ENCODE data around the gene MAP2K3.

The MAP2K3 gene

GRCh38 chr17:21358682-21359482 is 74.4 kb downstream of the MAP2K3 start:
- peaks cover 39% of the 10 kb centered on the region for H3K4me1 ChIP-seq (ENCODE audit: control insufficient read depth, insufficient read depth, low read length)
- no peak overlapping the region for H3K4me3 ChIP-seq (ENCODE audit: low read depth, low read length)
- no peaks in the 10 kb centered on the region for H3K36me3 ChIP-seq (ENCODE audit: control insufficient read depth, insufficient read depth, low read length)
- no peak overlapping the region for H3K27ac ChIP-seq (ENCODE audit: low read depth, low read length)
- H3K9me3 ChIP-seq (ENCODE audit: control insufficient read depth, insufficient read depth, low read depth, low read length) = no peaks in the 10 kb centered on the region
- no peak overlapping the region for H3K9ac ChIP-seq (ENCODE audit: low read length)
- H3K27me3 ChIP-seq (ENCODE audit: control insufficient read depth, insufficient read depth, low read length) = peaks cover 88% of the 10 kb centered on the region

DNA sequence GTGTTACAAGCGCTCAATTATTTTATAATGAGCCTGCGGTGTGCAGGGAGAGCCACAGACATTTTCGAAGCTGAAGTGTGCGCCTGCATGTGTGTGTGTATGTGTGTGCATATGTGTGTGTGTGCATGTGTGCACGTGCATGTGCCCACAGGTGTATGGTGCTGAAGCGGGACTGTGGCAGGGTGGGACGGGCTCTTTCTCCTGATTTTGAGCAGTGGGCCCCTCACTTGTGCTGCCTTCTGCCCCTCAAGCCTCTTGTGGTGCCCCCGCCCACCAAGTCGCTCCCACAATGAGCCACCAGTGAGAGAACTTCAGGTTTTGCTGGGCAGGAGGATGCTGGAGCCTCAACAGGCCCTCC is 75.0 kb downstream of the MAP2K3 start:
- peaks cover 39% of the 10 kb centered on the region for H3K4me1 ChIP-seq (ENCODE audit: control insufficient read depth, insufficient read depth, low read length)
- peaks cover 85% of the 10 kb centered on the region for H3K27me3 ChIP-seq (ENCODE audit: control insufficient read depth, insufficient read depth, low read length)
- no peaks in the 10 kb centered on the region for H3K36me3 ChIP-seq (ENCODE audit: control insufficient read depth, insufficient read depth, low read length)
- no peak overlapping the region for H3K27ac ChIP-seq (ENCODE audit: low read depth, low read length)
- no peaks in the 10 kb centered on the region for H3K9me3 ChIP-seq (ENCODE audit: control insufficient read depth, insufficient read depth, low read depth, low read length)
- no peak overlapping the region for H3K9ac ChIP-seq (ENCODE audit: low read length)
- no peak overlapping the region for H3K4me3 ChIP-seq (ENCODE audit: low read depth, low read length)

DNA sequence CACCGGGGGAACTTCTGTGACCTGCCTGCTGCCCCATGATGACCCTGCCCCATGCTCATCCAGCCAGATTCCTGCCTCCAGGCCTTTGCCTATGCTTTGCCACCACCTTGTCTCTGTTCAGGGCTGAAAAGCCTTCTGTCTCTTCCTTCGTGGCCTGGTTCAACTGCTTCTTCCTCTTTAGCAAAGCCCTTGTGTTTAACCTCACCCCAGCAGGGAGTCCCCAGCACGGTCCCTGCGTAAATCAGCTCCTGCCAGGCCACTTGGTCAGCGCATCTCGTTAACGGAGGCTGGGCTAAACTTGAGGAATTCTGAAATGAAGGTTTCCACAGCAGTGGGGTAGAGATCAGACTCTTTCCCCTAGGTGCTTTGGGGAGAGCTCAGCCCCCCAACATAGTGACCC is 75.5 kb downstream of the MAP2K3 start:
- H3K4me1 ChIP-seq (ENCODE audit: control insufficient read depth, insufficient read depth, low read length) = peaks cover 39% of the 10 kb centered on the region
- peaks cover 79% of the 10 kb centered on the region for H3K27me3 ChIP-seq (ENCODE audit: control insufficient read depth, insufficient read depth, low read length)
- H3K9ac ChIP-seq (ENCODE audit: low read length) = no peak overlapping the region
- H3K4me3 ChIP-seq (ENCODE audit: low read depth, low read length) = no peak overlapping the region
- H3K27ac ChIP-seq (ENCODE audit: low read depth, low read length) = no peak overlapping the region
- no peaks in the 10 kb centered on the region for H3K9me3 ChIP-seq (ENCODE audit: control insufficient read depth, insufficient read depth, low read depth, low read length)
- H3K36me3 ChIP-seq (ENCODE audit: control insufficient read depth, insufficient read depth, low read length) = no peaks in the 10 kb centered on the region

GRCh38 chr17:21361020-21361809 is 76.7 kb downstream of the MAP2K3 start:
- Histone ChIP-seq H3K27me3 (ENCODE audit: control insufficient read depth, insufficient read depth, low read length) (peaks cover 77% of the 10 kb centered on the region), H3K4me3 (ENCODE audit: low read depth, low read length) (no peak overlapping the region), H3K36me3 (ENCODE audit: control insufficient read depth, insufficient read depth, low read length) (no peaks in the 10 kb centered on the region), H3K9ac (ENCODE audit: low read length) (no peak overlapping the region), H3K9me3 (ENCODE audit: control insufficient read depth, insufficient read depth, low read depth, low read length) (no peaks in the 10 kb centered on the region), H3K4me1 (ENCODE audit: control insufficient read depth, insufficient read depth, low read length) (peaks cover 39% of the 10 kb centered on the region), H3K27ac (ENCODE audit: low read depth, low read length) (no peak overlapping the region)

DNA sequence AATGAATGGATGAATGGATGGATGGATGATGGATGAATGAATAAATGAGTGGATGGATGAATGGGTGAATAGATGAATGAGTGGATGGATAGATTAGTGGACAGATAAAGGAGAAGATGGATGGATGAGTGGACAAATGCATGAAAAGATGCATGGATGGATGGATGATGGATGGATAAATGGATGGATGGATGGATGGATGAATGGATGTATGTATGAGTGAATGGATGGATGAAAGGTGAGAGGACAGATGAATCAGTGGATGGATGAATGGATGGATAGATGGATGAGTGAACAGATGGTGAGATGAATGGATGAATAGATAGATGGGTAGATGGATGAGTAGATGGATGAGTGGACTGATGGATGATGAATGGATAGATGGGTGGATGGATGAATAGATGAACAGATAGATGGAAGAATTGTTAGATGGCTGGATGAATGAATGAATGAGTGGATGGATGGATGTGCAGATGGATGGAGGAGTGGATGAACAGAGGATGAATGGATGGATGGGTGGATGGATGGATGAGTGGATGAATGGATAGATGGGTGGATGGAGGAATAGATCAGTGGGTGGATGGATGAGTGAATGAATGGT is 77.9 kb downstream of the MAP2K3 start:
- Histone ChIP-seq H3K4me1 (ENCODE audit: control insufficient read depth, insufficient read depth, low read length) (peaks cover 37% of the 10 kb centered on the region), H3K27ac (ENCODE audit: low read depth, low read length) (no peak overlapping the region), H3K9me3 (ENCODE audit: control insufficient read depth, insufficient read depth, low read depth, low read length) (no peaks in the 10 kb centered on the region), H3K36me3 (ENCODE audit: control insufficient read depth, insufficient read depth, low read length) (no peaks in the 10 kb centered on the region), H3K9ac (ENCODE audit: low read length) (no peak overlapping the region), H3K27me3 (ENCODE audit: control insufficient read depth, insufficient read depth, low read length) (peaks cover 76% of the 10 kb centered on the region), H3K4me3 (ENCODE audit: low read depth, low read length) (no peak overlapping the region)

GRCh38 chr17:21363776-21364642 is 79.5 kb downstream of the MAP2K3 start:
- H3K27ac ChIP-seq (ENCODE audit: low read depth, low read length) = no peak overlapping the region
- peaks cover 22% of the 10 kb centered on the region for H3K4me1 ChIP-seq (ENCODE audit: control insufficient read depth, insufficient read depth, low read length)
- H3K36me3 ChIP-seq (ENCODE audit: control insufficient read depth, insufficient read depth, low read length) = no peaks in the 10 kb centered on the region
- no peak overlapping the region for H3K9ac ChIP-seq (ENCODE audit: low read length)
- no peaks in the 10 kb centered on the region for H3K9me3 ChIP-seq (ENCODE audit: control insufficient read depth, insufficient read depth, low read depth, low read length)
- peaks cover 70% of the 10 kb centered on the region for H3K27me3 ChIP-seq (ENCODE audit: control insufficient read depth, insufficient read depth, low read length)
- no peak overlapping the region for H3K4me3 ChIP-seq (ENCODE audit: low read depth, low read length)
